GM18502 (cell line): ENCODE measurements around the gene CH25H.

Experiments
- ATAC-seq: cut with Tn5 transposase; IDR thresholded peaks from one replicate; pipeline ENCODE4 v1.9.1; 2021; ENCODE audit warnings: mild to moderate bottlenecking; ENCODE audit not compliant: unreplicated experiment, poor library complexity

The CH25H gene

DNA sequence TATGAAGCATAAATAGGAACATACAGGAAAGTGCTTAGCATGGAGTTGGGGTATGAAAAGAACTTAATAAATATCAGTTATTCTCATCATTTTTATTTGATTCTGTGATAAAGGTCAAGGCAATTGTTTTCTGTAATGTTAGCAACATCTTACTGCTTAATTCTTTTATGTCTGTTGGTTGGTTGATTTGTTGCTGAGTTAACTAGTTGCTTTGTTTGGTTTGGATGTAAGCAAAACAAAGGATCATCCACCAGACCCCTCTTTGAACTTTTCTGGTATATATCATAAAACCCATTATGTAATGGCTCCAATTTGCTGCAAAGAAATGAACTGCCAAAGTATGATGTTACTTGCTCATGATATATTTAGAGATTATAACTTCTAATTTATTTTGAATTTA is 44.5 kb downstream of the CH25H start:
- no peak for ATAC-seq

DNA sequence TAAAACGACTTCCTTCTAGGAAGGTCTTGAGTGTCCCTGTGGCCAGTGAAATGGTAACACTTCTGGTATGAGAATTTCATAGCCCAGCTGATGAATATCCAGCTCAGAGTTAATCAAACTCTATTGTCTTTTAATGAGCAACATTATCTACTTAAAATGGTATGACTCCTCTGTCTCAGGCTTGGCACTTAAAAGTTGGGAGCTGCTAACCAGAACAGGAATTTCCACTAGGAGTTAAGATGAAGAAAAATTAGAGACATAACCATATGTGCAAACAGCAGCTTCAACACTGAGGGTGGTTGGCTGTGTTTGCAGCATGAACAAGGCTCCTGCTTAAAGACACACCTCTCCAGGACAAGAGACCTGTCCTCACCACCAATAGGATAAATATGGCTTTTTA is 46.8 kb downstream of the CH25H start:
- no peak for ATAC-seq

- no peak for ATAC-seq
These were observed 47.4 kb downstream of the CH25H start for GRCh38 chr10:89159761-89160160.

DNA sequence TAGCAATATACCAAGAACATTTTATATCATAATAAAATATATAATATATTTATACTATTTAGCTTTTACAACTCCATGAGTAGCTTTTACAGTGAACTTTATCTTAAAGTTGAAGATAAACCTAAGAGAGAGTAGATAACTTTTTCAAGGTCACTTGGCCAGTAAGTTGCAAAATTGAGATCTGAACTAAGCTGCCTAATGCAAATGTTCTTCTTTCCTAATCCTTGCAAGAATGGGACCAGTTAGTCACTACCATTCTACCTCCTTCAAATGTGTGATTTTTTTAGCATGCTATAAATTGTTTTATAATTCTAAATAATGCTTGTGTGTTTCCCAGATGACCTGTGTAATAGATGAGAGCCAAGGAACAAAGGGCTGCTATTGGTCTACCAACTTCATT is 47.8 kb downstream of the CH25H start:
- ATAC-seq: no peak

DNA sequence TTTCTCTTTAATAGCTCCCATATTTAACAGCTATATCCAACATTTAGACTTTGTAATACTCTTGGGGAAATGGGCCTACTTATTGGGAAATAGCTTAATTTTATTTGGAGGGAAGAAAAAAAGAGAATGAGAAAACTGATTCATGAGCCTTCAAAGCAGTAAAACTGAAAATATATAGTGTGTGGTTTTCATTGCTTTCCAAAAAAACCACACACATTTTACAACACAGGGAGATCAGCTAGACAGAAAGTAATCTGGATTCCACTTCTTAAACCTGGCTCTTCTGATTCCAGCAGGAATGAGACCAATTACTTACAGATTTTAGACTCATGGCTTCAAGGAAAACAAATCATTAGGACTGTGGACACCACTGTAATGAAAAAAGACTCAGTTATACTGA is 48.7 kb downstream of the CH25H start:
- no peak for ATAC-seq

DNA sequence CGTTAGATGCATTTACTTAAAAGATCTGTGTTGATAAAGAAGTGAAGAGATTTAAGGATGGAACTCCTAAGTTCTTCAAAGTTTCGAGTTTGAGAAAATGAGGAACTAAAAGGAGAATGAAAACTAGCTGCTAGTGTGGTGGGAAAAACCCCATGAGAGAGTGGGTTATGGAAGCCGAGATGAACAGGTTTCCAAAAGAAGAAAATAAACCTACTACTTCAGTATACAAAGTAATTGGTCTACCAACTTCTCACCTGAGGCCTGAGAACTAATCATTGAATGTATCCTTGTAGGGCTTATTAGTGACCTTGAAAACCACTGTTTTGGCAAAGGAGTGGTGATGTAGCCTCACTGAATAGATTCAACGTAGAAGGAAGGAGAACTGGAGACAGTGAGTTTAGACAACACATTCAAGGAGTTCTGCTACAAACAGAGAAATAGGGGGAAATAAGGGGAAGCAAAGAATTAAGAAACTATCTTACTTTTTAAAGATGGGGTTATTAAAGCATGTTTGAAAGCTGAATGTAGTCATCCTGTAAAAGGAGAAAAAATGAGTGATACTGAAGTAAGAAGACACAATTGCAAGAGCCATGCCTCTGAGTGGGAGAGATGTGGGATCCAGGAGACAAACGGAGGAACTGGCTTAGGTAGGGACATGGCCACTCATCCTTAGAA is 50.8 kb downstream of the CH25H start:
- ATAC-seq: no peak
